ENCODE measurements around the gene CEMIP. TPM values are rescaled to one million over a fixed set of nuclear protein-coding genes. Genes with fewer than 3 reads are reported as not detected.

CEMIP gene
- total RNA-seq, 1 donor from 2014 or later = not detected

- H4K20me1 ChIP-seq (ENCODE audit: low read depth) = peaks cover 13% of the 10 kb centered on the region
- no peaks in the 10 kb centered on the region for H3K9me3 ChIP-seq (ENCODE audit: low read depth)
- Mint-ChIP-seq H3K4me3 (peak overlapping the region; percentile 87), H3K27me3 (ENCODE audit: insufficient read depth, low read depth) (peaks cover 37% of the 10 kb centered on the region), H3K36me3 (no peaks in the 10 kb centered on the region), H3K9me3 (no peaks in the 10 kb centered on the region), H3K27ac (no peak overlapping the region), H3K4me1 (peaks cover 7% of the 10 kb centered on the region)
- H3K79me2 ChIP-seq (ENCODE audit: low read depth) = no peaks in the 10 kb centered on the region
- peak overlapping the region; percentile 12 for H2AFZ ChIP-seq (replicated peaks)
- peak overlapping the region; percentile 97 for H3K4me2 ChIP-seq
- DNase-seq (ENCODE audit: low spot score) = peak; percentile 92
- peaks cover 6% of the 10 kb centered on the region for H3F3A ChIP-seq (ENCODE audit: low read depth)
- H3K4me1 ChIP-seq = peaks cover 9% of the 10 kb centered on the region
- H3K36me3 ChIP-seq = no peaks in the 10 kb centered on the region
- H3K4me3 ChIP-seq = peak overlapping the region; percentile 64
- TF ChIP-seq EZH2 (IDR thresholded peaks at IDR 0.05) = peak; percentile 72
- peak; percentile 71 for TF ChIP-seq EZH2phosphoT487 (IDR thresholded peaks at IDR 0.05)
- TF ChIP-seq, protein P1, sequence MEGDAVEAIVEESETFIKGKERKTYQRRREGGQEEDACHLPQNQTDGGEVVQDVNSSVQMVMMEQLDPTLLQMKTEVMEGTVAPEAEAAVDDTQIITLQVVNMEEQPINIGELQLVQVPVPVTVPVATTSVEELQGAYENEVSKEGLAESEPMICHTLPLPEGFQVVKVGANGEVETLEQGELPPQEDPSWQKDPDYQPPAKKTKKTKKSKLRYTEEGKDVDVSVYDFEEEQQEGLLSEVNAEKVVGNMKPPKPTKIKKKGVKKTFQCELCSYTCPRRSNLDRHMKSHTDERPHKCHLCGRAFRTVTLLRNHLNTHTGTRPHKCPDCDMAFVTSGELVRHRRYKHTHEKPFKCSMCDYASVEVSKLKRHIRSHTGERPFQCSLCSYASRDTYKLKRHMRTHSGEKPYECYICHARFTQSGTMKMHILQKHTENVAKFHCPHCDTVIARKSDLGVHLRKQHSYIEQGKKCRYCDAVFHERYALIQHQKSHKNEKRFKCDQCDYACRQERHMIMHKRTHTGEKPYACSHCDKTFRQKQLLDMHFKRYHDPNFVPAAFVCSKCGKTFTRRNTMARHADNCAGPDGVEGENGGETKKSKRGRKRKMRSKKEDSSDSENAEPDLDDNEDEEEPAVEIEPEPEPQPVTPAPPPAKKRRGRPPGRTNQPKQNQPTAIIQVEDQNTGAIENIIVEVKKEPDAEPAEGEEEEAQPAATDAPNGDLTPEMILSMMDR (IDR thresholded peaks at IDR 0.05) = no peak
- no peak overlapping the region for H3K27ac ChIP-seq
- peaks cover 68% of the 10 kb centered on the region for H3K27me3 ChIP-seq
- H3K9ac ChIP-seq = no peak overlapping the region
Measured at GRCh38 chr15:80780416-80781221, 1.4 kb downstream of the CEMIP start.

DNA sequence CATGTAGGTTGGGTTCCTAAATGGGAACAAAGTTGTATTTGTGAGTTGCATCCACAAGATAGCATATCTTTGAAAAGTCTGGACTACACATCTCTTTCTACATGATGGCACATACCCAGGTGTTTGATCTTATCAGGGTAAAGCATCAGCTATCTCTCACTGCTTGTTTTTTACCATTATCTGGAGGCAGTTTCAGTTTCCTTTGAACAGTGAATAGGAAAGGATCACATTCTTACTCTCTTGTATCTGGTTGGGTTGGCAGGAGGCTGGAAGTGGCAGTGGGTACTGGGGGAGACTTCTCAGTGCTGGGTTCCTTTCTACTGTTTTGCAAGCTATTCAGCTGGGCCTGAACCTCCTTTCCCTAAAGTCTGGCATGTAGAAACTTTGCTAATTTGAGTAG, 4.1 kb downstream of the CEMIP start:
- Histone ChIP-seq H2AFZ (replicated peaks) (no peak overlapping the region), H3K4me2 (no peak overlapping the region), H3F3A (ENCODE audit: low read depth) (peaks cover 6% of the 10 kb centered on the region), H3K9me3 (ENCODE audit: low read depth) (no peaks in the 10 kb centered on the region), H3K36me3 (no peaks in the 10 kb centered on the region), H3K9ac (no peak overlapping the region), H3K4me1 (peaks cover 9% of the 10 kb centered on the region), H3K4me3 (no peak overlapping the region), H3K27me3 (peaks cover 51% of the 10 kb centered on the region), H4K20me1 (ENCODE audit: low read depth) (peaks cover 13% of the 10 kb centered on the region), H3K27ac (no peak overlapping the region), H3K79me2 (ENCODE audit: low read depth) (no peaks in the 10 kb centered on the region)
- H3K9me3 Mint-ChIP-seq = no peaks in the 10 kb centered on the region
- H3K27ac Mint-ChIP-seq = no peak overlapping the region
- H3K4me3 Mint-ChIP-seq = no peak overlapping the region
- TF ChIP-seq EZH2phosphoT487 (IDR thresholded peaks at IDR 0.05) (no peak), EZH2 (IDR thresholded peaks at IDR 0.05) (no peak)
- TF ChIP-seq, protein P1 (IDR thresholded peaks at IDR 0.05) = no peak
- peaks cover 9% of the 10 kb centered on the region for H3K4me1 Mint-ChIP-seq
- H3K36me3 Mint-ChIP-seq = no peaks in the 10 kb centered on the region
- peaks cover 23% of the 10 kb centered on the region for H3K27me3 Mint-ChIP-seq (ENCODE audit: insufficient read depth, low read depth)
- DNase-seq (ENCODE audit: low spot score) = no peak

- Histone ChIP-seq H3K27me3 (peaks cover 30% of the 10 kb centered on the region), H3K4me3 (no peak overlapping the region), H4K20me1 (ENCODE audit: low read depth) (peaks cover 2% of the 10 kb centered on the region), H3K9ac (no peak overlapping the region), H3K9me3 (ENCODE audit: low read depth) (no peaks in the 10 kb centered on the region), H2AFZ (replicated peaks) (no peak overlapping the region), H3K4me2 (no peak overlapping the region), H3K4me1 (peaks cover 5% of the 10 kb centered on the region), H3F3A (ENCODE audit: low read depth) (peaks cover 2% of the 10 kb centered on the region), H3K36me3 (no peaks in the 10 kb centered on the region), H3K27ac (no peak overlapping the region), H3K79me2 (ENCODE audit: low read depth) (no peaks in the 10 kb centered on the region)
- Mint-ChIP-seq H3K27me3 (ENCODE audit: insufficient read depth, low read depth) (peaks cover 15% of the 10 kb centered on the region), H3K4me3 (no peak overlapping the region), H3K27ac (no peak overlapping the region), H3K36me3 (no peaks in the 10 kb centered on the region), H3K9me3 (no peaks in the 10 kb centered on the region), H3K4me1 (peaks cover 2% of the 10 kb centered on the region)
- TF ChIP-seq EZH2phosphoT487 (IDR thresholded peaks at IDR 0.05) (no peak), EZH2 (IDR thresholded peaks at IDR 0.05) (no peak)
- TF ChIP-seq, protein P1 (IDR thresholded peaks at IDR 0.05) = no peak
- DNase-seq (ENCODE audit: low spot score) = no peak
Measured at GRCh38 chr15:80785335-80785734, 6.2 kb downstream of the CEMIP start.

Data from neural progenitor cell (in vitro differentiated cells).